AG04449 (cell line): ENCODE measurements around the gene CMYA5.

ENCODE experiments used
- CTCF ChIA-PET: fragments of 350-600 bp; formaldehyde crosslinking; extraction: SDS; loops from one replicate; lab custom pipeline; 2021; ENCODE audit warnings: antibody characterized with exemption; lab: Yijun Ruan, JAX
- POLR2A ChIA-PET: fragments of 400-600, 350-600 bp; formaldehyde crosslinking; extraction: SDS; loops from one replicate; lab custom pipeline; 2020; ENCODE audit warnings: antibody characterized with exemption, inconsistent platforms; lab: Yijun Ruan, JAX
- DNase-seq: peaks from one replicate; pipeline ENCODE4 v3.0.0-alpha.2; 2010; ENCODE audit warnings: low read depth, low spot score
- H3K4me3 ChIP-seq: 2 replicates; pipeline ENCODE4 v1.5.1; 2011; ENCODE audit warnings: low read depth, mild to moderate bottlenecking, control low read depth, low read length
- TF ChIP-seq, protein P1 (sequence below): IDR thresholded peaks from one replicate; pipeline ENCODE4 v1.5.1; 2011; ENCODE audit warnings: mild to moderate bottlenecking, moderate library complexity, low read length, control low read depth, inconsistent platforms; ENCODE audit not compliant: insufficient read depth; ENCODE audit errors: missing control alignments

Gene CMYA5

DNA sequence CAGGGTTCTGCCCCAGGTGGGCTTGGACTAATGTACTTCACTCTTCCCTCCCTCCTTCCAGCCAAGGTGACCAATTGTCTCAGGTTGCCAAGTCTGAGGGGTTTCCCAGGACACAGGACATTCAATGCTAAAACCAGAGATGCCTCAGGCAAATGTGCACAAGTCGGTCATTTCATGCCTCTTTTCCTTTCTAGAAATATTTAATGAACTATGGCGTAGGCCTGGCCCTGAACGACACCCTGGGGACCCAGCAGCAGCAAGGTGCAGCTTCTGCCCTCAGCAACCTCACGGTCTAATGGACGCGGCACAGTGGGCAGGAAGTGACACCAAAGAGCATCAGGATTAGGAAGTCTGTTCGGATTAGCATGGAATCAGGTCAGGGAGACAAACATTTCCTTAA lies 153.4 kb downstream of the CMYA5 start:
- no peak overlapping the region for H3K4me3 ChIP-seq
- TF ChIP-seq, protein P1, sequence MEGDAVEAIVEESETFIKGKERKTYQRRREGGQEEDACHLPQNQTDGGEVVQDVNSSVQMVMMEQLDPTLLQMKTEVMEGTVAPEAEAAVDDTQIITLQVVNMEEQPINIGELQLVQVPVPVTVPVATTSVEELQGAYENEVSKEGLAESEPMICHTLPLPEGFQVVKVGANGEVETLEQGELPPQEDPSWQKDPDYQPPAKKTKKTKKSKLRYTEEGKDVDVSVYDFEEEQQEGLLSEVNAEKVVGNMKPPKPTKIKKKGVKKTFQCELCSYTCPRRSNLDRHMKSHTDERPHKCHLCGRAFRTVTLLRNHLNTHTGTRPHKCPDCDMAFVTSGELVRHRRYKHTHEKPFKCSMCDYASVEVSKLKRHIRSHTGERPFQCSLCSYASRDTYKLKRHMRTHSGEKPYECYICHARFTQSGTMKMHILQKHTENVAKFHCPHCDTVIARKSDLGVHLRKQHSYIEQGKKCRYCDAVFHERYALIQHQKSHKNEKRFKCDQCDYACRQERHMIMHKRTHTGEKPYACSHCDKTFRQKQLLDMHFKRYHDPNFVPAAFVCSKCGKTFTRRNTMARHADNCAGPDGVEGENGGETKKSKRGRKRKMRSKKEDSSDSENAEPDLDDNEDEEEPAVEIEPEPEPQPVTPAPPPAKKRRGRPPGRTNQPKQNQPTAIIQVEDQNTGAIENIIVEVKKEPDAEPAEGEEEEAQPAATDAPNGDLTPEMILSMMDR = no peak
- CTCF ChIA-PET = interaction anchor here (0.7 to 1.2 kb wide), 2 partner anchors 12 to 241 kb away, joined by 3 read pairs; no protein-coding TSS in a partner anchor
- no peak for DNase-seq
- POLR2A ChIA-PET = no interaction called here

DNA sequence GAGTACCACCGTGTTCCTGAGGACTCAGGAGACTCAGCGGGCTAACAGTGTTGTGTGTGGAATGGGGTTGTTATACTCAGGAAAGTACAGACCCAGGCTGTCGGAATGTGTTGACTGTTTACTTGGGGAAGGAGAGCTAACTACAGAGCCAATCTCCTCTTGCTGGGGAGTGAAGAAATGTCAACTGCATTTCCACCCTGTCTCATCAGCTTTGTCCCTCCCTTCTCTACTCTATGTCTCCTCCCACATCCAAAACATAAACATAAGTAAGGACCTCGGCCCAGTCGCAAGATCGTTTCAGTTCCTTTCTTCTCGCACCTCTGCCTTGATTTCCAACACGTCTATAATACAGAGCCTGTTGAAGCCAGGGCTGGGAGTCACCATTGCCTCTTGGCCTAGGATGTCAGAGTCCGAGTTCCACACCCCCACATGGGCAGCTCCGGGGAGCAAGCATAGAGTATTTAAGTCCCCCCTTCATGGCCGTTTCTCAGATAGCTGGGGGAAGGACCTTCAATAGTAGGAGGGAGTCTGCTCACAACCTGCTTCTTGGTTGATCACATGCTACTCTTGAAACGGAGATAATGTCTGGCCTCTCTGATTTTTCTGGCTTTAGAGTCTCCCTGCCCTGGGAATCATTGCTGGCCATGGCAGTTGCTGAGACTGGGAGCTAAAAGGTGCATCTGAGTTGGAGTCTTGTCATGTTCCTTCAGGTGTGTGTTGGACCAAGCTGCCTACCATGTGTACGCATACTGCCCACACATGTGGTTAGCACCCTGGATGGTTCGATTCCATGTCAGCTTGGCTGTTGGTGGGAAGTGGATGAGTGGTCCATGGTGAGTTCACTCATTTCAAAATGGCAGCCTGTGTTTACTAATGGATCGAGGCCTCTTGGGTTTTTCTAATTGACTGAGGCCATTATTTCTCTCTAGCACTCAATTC lies 154.1 kb downstream of the CMYA5 start:
- no peak for DNase-seq
- ChIA-PET POLR2A (interaction anchor here (0.6 kb wide), 1 partner anchor 8 kb away, joined by 4 read pairs; no protein-coding TSS in a partner anchor), CTCF (interaction anchor here (0.7 to 6.4 kb wide), 3 partner anchors 13 to 240 kb away, joined by 3 to 53 read pairs (median 3); no protein-coding TSS in a partner anchor)
- H3K4me3 ChIP-seq = no peak overlapping the region
- TF ChIP-seq, protein P1 = no peak

DNA sequence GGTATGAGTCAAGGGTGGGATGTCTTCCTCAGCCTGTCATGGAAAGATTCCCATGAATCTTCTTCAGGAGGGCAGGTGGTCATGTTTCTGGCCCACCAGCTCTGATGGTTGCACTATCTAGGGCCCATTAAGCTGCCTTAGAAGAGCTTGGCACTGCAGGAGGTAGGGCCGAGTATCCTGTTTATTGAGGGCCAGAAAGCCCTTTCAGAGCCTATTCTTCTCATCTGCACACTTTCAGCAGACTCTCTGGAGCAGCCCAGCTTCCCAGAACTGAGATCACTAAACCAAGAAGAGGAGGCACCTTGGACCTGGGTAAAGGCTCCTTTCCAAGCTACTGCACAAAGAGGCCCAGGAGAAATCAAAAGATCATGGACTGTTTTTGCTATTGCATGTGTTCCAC lies 154.9 kb downstream of the CMYA5 start:
- no peak for DNase-seq
- ChIA-PET POLR2A (no interaction called here), CTCF (interaction anchor here (1.2 to 6.4 kb wide), 2 partner anchors 13 to 14 kb away, joined by 3 to 53 read pairs; no protein-coding TSS in a partner anchor)
- H3K4me3 ChIP-seq = no peak overlapping the region
- TF ChIP-seq, protein P1 = no peak

DNA sequence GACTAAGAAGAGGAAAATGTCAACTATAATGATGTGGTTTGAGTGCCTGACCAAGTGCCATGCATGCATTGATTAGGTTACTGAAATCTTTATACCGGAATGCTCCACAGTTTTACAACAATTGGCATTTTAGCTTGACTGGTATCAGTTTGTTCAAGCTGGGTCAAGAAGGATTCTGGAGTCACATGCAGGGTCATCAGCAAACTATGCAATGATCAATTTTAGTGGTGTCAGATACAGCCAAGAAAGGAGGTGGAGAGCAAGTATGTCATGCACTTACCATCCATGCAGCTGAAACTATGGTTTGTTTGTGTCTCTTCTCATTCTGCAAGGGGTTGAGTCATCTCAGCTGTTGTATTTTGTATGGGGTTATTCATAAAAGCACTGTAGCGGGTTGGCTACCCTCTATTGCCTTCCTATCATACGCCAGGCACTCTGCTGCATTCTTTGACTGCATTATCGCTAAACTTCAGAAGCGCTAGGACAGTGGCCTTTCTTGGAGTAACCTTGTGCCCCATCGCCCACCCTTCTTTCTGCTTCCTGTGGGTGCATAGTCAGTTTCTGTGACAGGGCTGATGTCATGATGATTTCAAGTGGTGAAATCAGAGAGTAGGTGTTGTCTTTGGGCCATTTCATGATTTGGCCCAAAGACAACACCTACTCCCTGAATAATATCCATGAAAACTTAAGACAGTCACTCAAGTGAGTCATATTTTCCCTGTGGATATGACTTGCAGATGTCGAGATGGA lies 156.0 kb downstream of the CMYA5 start:
- no peak overlapping the region for H3K4me3 ChIP-seq
- ChIA-PET CTCF (interaction anchor here (1.4 to 6.4 kb wide), 2 partner anchors 11 to 16 kb away, joined by 3 to 53 read pairs; no protein-coding TSS in a partner anchor), POLR2A (no interaction called here)
- TF ChIP-seq, protein P1 = no peak
- peak; percentile 50 for DNase-seq

DNA sequence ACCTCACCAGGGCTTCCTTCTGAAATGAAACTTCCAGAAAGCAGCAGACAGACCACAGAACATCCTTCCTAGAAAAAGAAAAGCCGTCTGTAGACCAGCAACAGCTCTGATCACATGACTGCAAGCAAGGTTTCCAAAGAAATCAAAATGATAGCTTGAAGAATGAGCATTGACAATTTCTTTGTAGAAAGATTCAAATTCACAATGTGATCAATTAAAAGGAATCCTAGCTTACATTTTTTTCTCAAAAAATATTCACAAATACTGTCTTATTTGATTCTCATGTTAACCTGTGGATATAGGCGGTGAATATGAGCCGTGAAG lies 156.5 kb downstream of the CMYA5 start:
- TF ChIP-seq, protein P1 = no peak
- ChIA-PET POLR2A (no interaction called here), CTCF (interaction anchor here (1.4 to 6.4 kb wide), 2 partner anchors 11 to 17 kb away, joined by 3 to 53 read pairs; no protein-coding TSS in a partner anchor)
- no peak overlapping the region for H3K4me3 ChIP-seq
- DNase-seq = no peak
